NB4 (cell line): ENCODE results near the gene WDR37.
"Not testable (repeated sequence)": the region's sequence is repeated elsewhere in the genome, so short reads cannot be mapped to it uniquely, and the experiment has no call there.

Source experiments
- DNase-seq: peaks from one replicate; pipeline ENCODE4 v3.0.0; 2010; ENCODE audit warnings: low read depth
- H3K4me3 ChIP-seq: one replicate; pipeline ENCODE4 v1.5.1; 2011; ENCODE audit warnings: mild to moderate bottlenecking, low read depth, low read length, moderate library complexity
- CTCF ChIP-seq: IDR thresholded peaks from one replicate; pipeline ENCODE4 v1.5.1; 2012; ENCODE audit warnings: low read depth, low read length
- MAX ChIP-seq: IDR thresholded peaks from 2 replicates; pipeline ENCODE4 v1.6.1; 2011; ENCODE audit warnings: low read depth, low read length
- MYC ChIP-seq: IDR thresholded peaks from 2 replicates; pipeline ENCODE4 v1.6.1; 2011; ENCODE audit warnings: low read depth, low read length
- POLR2A ChIP-seq: IDR thresholded peaks from 2 replicates; pipeline ENCODE4 v1.6.1; 2011; ENCODE audit warnings: mild to moderate bottlenecking; ENCODE audit not compliant: insufficient read length; ENCODE audit errors: extremely low read depth

WDR37 gene

GRCh38 chr10:1114719-1115606 is 58.8 kb downstream of the WDR37 start:
- no peak overlapping the region for H3K4me3 ChIP-seq
- no peak for DNase-seq
- no peak for TF ChIP-seq POLR2A
- no peak for TF ChIP-seq MAX
- no peak for TF ChIP-seq MYC
- TF ChIP-seq CTCF = no peak

GRCh38 chr10:1115607-1115955 is 59.4 kb downstream of the WDR37 start:
- no peak overlapping the region for H3K4me3 ChIP-seq
- no peak for DNase-seq
- TF ChIP-seq MAX = no peak
- no peak for TF ChIP-seq MYC
- TF ChIP-seq CTCF = no peak
- TF ChIP-seq POLR2A = no peak

- no peak for TF ChIP-seq MYC
- TF ChIP-seq MAX = no peak
- TF ChIP-seq CTCF = no peak
- no peak for TF ChIP-seq POLR2A
- no peak for DNase-seq
- no peak overlapping the region for H3K4me3 ChIP-seq
These were observed 59.9 kb downstream of the WDR37 start for GRCh38 chr10:1116051-1116450.

- TF ChIP-seq MAX = no peak
- TF ChIP-seq MYC = no peak
- TF ChIP-seq POLR2A = no peak
- TF ChIP-seq CTCF = no peak
- no peak for DNase-seq
- no peak overlapping the region for H3K4me3 ChIP-seq
These were observed 60.6 kb downstream of the WDR37 start for GRCh38 chr10:1116696-1117280.

GRCh38 chr10:1117651-1118050 is 61.5 kb downstream of the WDR37 start:
- TF ChIP-seq POLR2A (no peak), CTCF (no peak), MAX (no peak)
- no peak overlapping the region for H3K4me3 ChIP-seq
- DNase-seq = no peak

- not testable (repeated sequence) for H3K4me3 ChIP-seq, DNase-seq
These were observed 62.1 kb downstream of the WDR37 start for GRCh38 chr10:1118318-1118717.
